Tibial nerve (tissue), 4 donors: Measurements from ENCODE around the gene TCP1. TPM values are rescaled to one million over a fixed set of nuclear protein-coding genes. Genes with fewer than 3 reads are reported as not detected.
"Not testable (repeated sequence)": the region's sequence is repeated elsewhere in the genome, so short reads cannot be mapped to it uniquely, and the experiment has no call there.

ENCODE experiments used
- DNase-seq, 2 donors: peaks; one replicate each; pipeline ENCODE4 v3.0.0-alpha.2; 2019; ENCODE audit warnings: low spot score in 2 of 2
- H3K27ac ChIP-seq, 4 donors: fragments of 200-600 bp; sonication (generic) in 3 of 4; one replicate each; pipeline ENCODE4 v1.5.1; 2017 to 2019; ENCODE audit warnings: mild to moderate bottlenecking in 1 of 4
- H3K27me3 ChIP-seq, 2 donors: fragments of 200-600 bp; sonication (generic) in 1 of 2; one replicate each; pipeline versions ENCODE4 v1.5.1 to v1.6.0; 2017 to 2019
- H3K36me3 ChIP-seq, 3 donors: fragments of 200-600 bp; sonication (generic); one replicate each; pipeline ENCODE4 v1.5.1; 2018 to 2019
- H3K4me1 ChIP-seq, 4 donors: fragments of 200-600 bp; sonication (generic) in 3 of 4; one replicate each; pipeline ENCODE4 v1.5.1; 2017 to 2019
- H3K4me3 ChIP-seq, 4 donors: fragments of 200-600 bp; sonication (generic) in 3 of 4; one replicate each; pipeline ENCODE4 v1.5.1; 2017 to 2019; ENCODE audit warnings: mild to moderate bottlenecking in 1 of 4, moderate library complexity in 1 of 4
- H3K9me3 ChIP-seq, 4 donors: fragments of 200-600 bp; sonication (generic) in 3 of 4; one replicate each; pipeline ENCODE4 v1.5.1; 2017 to 2019
- EP300 ChIP-seq, 2 donors: sonication (generic); formaldehyde crosslinking; IDR thresholded peaks; one replicate each; pipeline ENCODE4 v1.6.1; 2017; ENCODE audit warnings: antibody characterized with exemption in 2 of 2, mild to moderate bottlenecking in 1 of 2
- POLR2A ChIP-seq, 2 donors: fragments of 450-650 bp; IDR thresholded peaks; one replicate each; pipeline ENCODE4 v1.6.1; 2017; ENCODE audit warnings: antibody characterized with exemption in 2 of 2, mild to moderate bottlenecking in 2 of 2, moderate library complexity in 2 of 2
- WGBS, 2 donors: methylation state at CpG; one replicate each; pipeline ENCODE4 v1.1.5; 2018; 5-methylcytosine and 5-hydroxymethylcytosine counted together
- total RNA-seq, 4 donors: library from RNA; depleted of rRNA; stranded (reverse); fragments of >200 nt; gene quantifications; one replicate each; pipeline ENCODE4 v1.1.0, GENCODE V29; 2016
- TF ChIP-seq, protein P1 (sequence below), 5 experiments: fragments of 200-600 bp in 3 of 5; fragments of 450-650 bp in 2 of 5; sonication (generic) in 3 of 5; IDR thresholded peaks; one replicate each; pipeline ENCODE4 v1.5.1; 2016 to 2019; ENCODE audit warnings: antibody characterized with exemption in 5 of 5, mild to moderate bottlenecking in 3 of 5, moderate library complexity in 2 of 5

The TCP1 gene
- total RNA-seq, 4 donors from 2014 or later, result 81.0 to 106 (median 102) TPM

DNA sequence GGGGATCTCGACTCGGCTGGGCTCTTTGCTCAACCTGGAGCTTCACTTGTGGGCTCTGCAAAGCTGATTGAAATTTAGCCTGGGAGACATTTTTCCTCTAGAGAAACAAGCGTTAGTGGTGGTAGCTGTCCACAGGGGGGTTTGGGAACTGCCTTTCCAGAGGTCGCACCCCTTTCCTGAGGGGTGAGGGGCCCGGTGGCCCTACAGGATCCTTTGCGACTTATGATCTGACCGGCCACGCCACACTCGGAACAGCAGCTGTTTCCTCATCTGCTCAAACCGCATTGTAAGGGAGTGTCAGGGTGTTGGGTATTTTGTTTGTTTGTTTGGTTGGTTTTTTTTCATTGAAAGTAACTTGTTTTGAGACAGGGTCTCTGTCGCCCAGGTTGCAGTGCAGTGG is 31.7 kb upstream of the TCP1 start:
- no peaks in the 10 kb centered on the region for H3K27me3 ChIP-seq
- no peaks in the 10 kb centered on the region for H3K9me3 ChIP-seq
- no peak overlapping the region for H3K4me3 ChIP-seq
- H3K36me3 ChIP-seq, result peaks cover 0 to 21% (median 0%) of the 10 kb centered on the region in 3 donors
- no peaks in the 10 kb centered on the region for H3K4me1 ChIP-seq
- no peak for TF ChIP-seq EP300 (IDR thresholded peaks at IDR 0.05)
- TF ChIP-seq POLR2A (IDR thresholded peaks at IDR 0.05), result no peak
- TF ChIP-seq, protein P1, sequence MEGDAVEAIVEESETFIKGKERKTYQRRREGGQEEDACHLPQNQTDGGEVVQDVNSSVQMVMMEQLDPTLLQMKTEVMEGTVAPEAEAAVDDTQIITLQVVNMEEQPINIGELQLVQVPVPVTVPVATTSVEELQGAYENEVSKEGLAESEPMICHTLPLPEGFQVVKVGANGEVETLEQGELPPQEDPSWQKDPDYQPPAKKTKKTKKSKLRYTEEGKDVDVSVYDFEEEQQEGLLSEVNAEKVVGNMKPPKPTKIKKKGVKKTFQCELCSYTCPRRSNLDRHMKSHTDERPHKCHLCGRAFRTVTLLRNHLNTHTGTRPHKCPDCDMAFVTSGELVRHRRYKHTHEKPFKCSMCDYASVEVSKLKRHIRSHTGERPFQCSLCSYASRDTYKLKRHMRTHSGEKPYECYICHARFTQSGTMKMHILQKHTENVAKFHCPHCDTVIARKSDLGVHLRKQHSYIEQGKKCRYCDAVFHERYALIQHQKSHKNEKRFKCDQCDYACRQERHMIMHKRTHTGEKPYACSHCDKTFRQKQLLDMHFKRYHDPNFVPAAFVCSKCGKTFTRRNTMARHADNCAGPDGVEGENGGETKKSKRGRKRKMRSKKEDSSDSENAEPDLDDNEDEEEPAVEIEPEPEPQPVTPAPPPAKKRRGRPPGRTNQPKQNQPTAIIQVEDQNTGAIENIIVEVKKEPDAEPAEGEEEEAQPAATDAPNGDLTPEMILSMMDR (IDR thresholded peaks at IDR 0.05), result no peak
- no peak overlapping the region for H3K27ac ChIP-seq
- 80 to 88% methylated on average over 11 of the region's 11 CpGs for WGBS, 2 donors
- DNase-seq, result no peak

DNA sequence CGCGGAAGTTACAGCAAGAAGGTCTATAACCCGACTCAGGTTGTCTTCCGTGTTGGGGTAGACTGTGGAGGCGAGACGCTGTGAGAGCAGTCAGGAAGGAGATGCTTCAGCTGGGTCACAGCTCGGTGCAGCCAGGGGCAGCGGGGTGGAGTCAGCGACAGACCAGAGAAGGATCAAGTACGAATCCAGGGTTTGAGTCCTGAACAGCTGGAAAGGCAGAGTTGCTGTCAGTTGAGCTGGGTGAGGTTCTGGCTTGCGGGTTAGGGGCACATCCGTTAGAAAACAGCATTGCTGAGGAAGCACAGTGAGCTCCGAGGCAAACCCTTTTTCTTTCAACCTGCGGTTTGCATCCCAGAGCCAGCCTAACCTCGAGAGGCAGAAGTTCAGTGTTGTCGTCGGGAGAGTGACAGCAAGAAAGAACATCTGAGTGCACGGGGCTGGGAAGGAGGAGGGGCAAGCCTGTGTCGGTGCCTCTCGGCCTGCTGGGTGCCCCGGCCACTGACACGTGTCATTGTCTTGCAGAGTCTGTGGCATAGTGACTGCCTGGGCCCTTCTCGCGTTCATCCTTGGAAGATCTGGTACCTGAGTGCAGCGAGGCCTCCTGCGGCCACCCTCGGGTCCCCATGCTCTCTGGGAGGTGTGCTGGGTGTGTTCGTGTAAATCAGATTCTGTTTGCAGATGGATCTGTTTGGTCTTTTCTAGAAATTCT is 30.7 kb upstream of the TCP1 start:
- H3K36me3 ChIP-seq, result peaks cover 0 to 21% (median 0%) of the 10 kb centered on the region in 3 donors
- no peak for DNase-seq
- H3K4me3 ChIP-seq, result no peak overlapping the region
- no peaks in the 10 kb centered on the region for H3K27me3 ChIP-seq
- 55 to 59% methylated on average over 28 of the region's 28 CpGs for WGBS, 2 donors
- no peaks in the 10 kb centered on the region for H3K4me1 ChIP-seq
- TF ChIP-seq, protein P1 (IDR thresholded peaks at IDR 0.05), result no peak
- TF ChIP-seq EP300 (IDR thresholded peaks at IDR 0.05), result no peak
- no peak for TF ChIP-seq POLR2A (IDR thresholded peaks at IDR 0.05)
- no peaks in the 10 kb centered on the region for H3K9me3 ChIP-seq
- no peak overlapping the region for H3K27ac ChIP-seq

DNA sequence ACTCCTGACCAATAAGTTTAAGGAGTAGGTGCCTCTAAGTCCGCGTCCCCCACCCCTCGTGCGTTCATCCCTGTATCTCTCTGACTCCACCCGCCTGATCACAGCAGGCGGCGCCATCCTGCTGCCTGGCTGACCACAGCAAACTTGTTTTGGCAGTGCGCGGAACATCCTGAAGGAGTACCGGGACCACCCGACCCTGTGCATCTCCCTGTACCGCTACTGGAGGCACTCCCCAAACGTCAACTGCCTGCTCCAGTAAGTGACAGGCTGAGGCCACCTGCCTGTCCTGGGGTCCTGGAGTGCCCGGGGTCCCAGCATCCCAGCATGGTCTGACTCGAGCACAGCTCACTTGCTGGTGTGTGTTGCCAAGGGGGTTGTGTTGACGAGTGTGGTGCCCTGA is 29.7 kb upstream of the TCP1 start:
- TF ChIP-seq POLR2A (IDR thresholded peaks at IDR 0.05) (no peak), EP300 (IDR thresholded peaks at IDR 0.05) (no peak)
- TF ChIP-seq, protein P1 (IDR thresholded peaks at IDR 0.05), result no peak
- no peak for DNase-seq
- Histone ChIP-seq H3K4me3 (no peak overlapping the region), H3K27me3 (no peaks in the 10 kb centered on the region), H3K9me3 (no peaks in the 10 kb centered on the region), H3K27ac (no peak overlapping the region), H3K4me1 (no peaks in the 10 kb centered on the region), H3K36me3 (peaks cover 0 to 21% (median 0%) of the 10 kb centered on the region in 3 donors)
- WGBS, 2 donors, result 89 to 92% methylated on average over 16 of the region's 16 CpGs

DNA sequence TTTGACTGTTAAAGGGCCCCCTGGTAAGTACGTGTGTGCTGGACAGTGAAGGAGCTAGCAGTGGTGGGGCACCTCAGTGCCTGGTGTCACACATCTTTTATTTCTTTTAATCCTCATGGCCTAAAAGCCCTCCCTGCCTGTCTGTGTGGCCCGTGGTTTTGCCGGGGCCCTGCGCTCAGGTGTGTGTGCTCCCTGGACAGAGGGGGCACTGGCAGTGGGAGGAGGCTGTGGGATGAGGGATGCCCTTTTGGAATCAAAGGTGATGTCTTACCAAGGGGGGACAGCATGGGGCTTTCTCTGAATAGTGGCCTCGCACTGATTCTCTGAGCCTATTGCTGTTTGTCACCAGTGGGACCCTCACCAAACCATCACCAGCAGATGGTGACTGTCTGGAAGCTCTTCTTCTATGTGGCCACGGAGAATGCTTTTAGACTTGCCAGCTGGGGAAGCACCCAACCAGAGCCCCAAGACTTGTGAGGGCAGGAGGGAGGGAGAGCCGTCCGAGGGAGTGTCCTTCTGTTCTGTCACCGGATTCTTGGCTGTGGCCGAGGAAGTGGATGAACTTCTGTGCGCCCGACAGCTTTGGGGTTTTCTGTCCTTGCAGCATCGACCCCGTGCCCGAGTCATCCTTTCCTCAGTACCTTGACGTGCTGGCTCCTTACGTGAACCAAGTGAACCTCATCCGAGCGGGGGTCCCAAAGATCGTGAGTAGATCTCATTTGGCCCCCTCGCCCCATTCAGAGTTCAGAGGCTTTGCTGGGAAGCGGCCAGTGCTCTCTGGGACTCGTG is 28.7 kb upstream of the TCP1 start:
- DNase-seq, result no peak
- no peak overlapping the region for H3K27ac ChIP-seq
- no peaks in the 10 kb centered on the region for H3K9me3 ChIP-seq
- no peaks in the 10 kb centered on the region for H3K27me3 ChIP-seq
- TF ChIP-seq EP300 (IDR thresholded peaks at IDR 0.05) (no peak), POLR2A (IDR thresholded peaks at IDR 0.05) (no peak)
- TF ChIP-seq, protein P1 (IDR thresholded peaks at IDR 0.05), result no peak
- H3K4me3 ChIP-seq, result no peak overlapping the region
- no peaks in the 10 kb centered on the region for H3K4me1 ChIP-seq
- WGBS, 2 donors, result 87 to 90% methylated on average over 21 to 23 of the region's 23 CpGs
- H3K36me3 ChIP-seq, result peaks cover 0 to 21% (median 0%) of the 10 kb centered on the region in 3 donors

DNA sequence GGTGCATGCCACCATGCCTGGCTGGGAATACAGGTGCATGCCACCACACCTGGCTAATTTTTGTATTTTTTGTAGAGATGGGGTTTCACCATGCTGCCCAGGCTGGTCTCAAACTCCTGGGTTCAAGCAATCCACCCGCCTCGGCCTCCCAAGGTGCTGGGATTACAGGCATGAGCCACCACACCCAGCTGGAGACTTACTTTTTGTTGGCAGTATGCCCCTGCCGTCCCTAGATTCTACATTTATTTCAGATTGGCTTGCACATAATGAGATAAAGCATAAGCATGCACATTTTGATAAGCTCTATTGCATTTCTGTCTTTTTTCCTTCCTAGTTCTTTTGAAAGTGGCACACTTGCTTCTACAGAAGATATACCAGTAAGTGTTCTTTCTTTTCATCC is 27.4 kb upstream of the TCP1 start:
- not testable (repeated sequence) for H3K27ac ChIP-seq, DNase-seq, H3K4me3 ChIP-seq, H3K9me3 ChIP-seq, H3K4me1 ChIP-seq, H3K27me3 ChIP-seq
- H3K36me3 ChIP-seq, result peaks cover 0 to 21% (median 0%) of the 10 kb centered on the region in 3 donors
- 67 to 86% methylated on average over 3 of the region's 3 CpGs for WGBS, 2 donors
